HG02642 (cell line): ENCODE data around the gene GSTP1.
"Not testable (repeated sequence)": the region's sequence is repeated elsewhere in the genome, so short reads cannot be mapped to it uniquely, and the experiment has no call there.

Source experiments
- ATAC-seq: cut with Tn5 transposase; IDR thresholded peaks from one replicate; pipeline ENCODE4 v1.9.1; 2021; ENCODE audit warnings: mild to moderate bottlenecking; ENCODE audit not compliant: unreplicated experiment, poor library complexity

GSTP1 gene

GRCh38 chr11:67583247-67584204, at the start of gene GSTP1:
Gene GSTP1, plus strand, starts transcription at chr11:67583812. Its CDS starts 32 bp downstream, at chr11:67583844.
- ATAC-seq = peak; percentile 65

GRCh38 chr11:67534070-67534679, 49.4 kb upstream of the GSTP1 start:
- no peak for ATAC-seq

GRCh38 chr11:67535561-67535960, 48.1 kb upstream of the GSTP1 start:
- no peak for ATAC-seq

- ATAC-seq = no peak
Measured at GRCh38 chr11:67538306-67538705, 45.3 kb upstream of the GSTP1 start.

- no peak for ATAC-seq
Measured at GRCh38 chr11:67538823-67539505, 44.6 kb upstream of the GSTP1 start.

- ATAC-seq = no peak
Measured at GRCh38 chr11:67539550-67539949, 44.1 kb upstream of the GSTP1 start.

GRCh38 chr11:67541198-67541597, 42.4 kb upstream of the GSTP1 start:
- no peak for ATAC-seq

- no peak for ATAC-seq
Measured at GRCh38 chr11:67542169-67542568, 41.4 kb upstream of the GSTP1 start.

- ATAC-seq = no peak
Measured at GRCh38 chr11:67542971-67543370, 40.6 kb upstream of the GSTP1 start.

- ATAC-seq = no peak
Measured at GRCh38 chr11:67543585-67543984, 40.0 kb upstream of the GSTP1 start.

- no peak for ATAC-seq
Measured at GRCh38 chr11:67544616-67545242, 38.9 kb upstream of the GSTP1 start.

- ATAC-seq = no peak
Measured at GRCh38 chr11:67545280-67545679, 38.3 kb upstream of the GSTP1 start.

GRCh38 chr11:67548112-67548511, 35.5 kb upstream of the GSTP1 start:
- ATAC-seq = not testable (repeated sequence)

- ATAC-seq = no peak
Measured at GRCh38 chr11:67548555-67549110, 35.0 kb upstream of the GSTP1 start.

- ATAC-seq = no peak
Measured at GRCh38 chr11:67551127-67551526, 32.5 kb upstream of the GSTP1 start.

GRCh38 chr11:67551697-67552096, 31.9 kb upstream of the GSTP1 start:
- ATAC-seq = not testable (repeated sequence)

- no peak for ATAC-seq
Measured at GRCh38 chr11:67556244-67556643, 27.4 kb upstream of the GSTP1 start.

GRCh38 chr11:67558084-67558772, 25.4 kb upstream of the GSTP1 start:
- peak; percentile 46 for ATAC-seq

GRCh38 chr11:67561971-67562619, 21.5 kb upstream of the GSTP1 start:
- ATAC-seq = no peak
